Mesothelial cell of epicardium (in vitro differentiated cells): Measurements from ENCODE around the gene EPM2AIP1. TPM values are rescaled to one million over a fixed set of nuclear protein-coding genes. Genes with fewer than 3 reads are reported as not detected.
"Not testable (repeated sequence)": the region's sequence is repeated elsewhere in the genome, so short reads cannot be mapped to it uniquely, and the experiment has no call there.

Experiments used
- DNase-seq, 2 experiments: peaks; one replicate each; pipeline ENCODE4 v3.0.0; 2021; ENCODE audit warnings: low spot score in 2 of 2; ENCODE audit not compliant: unreplicated experiment in 2 of 2
- H3K27ac Mint-ChIP-seq: 2 replicates; pipeline ENCODE4 v1.8.0; 2021; ENCODE audit warnings: mixed read lengths
- H3K27me3 Mint-ChIP-seq: 2 replicates; pipeline ENCODE4 v1.8.0; 2021; ENCODE audit warnings: low read depth, mixed read lengths
- H3K36me3 Mint-ChIP-seq: 2 replicates; pipeline ENCODE4 v1.8.0; 2021; ENCODE audit warnings: mixed read lengths
- H3K4me1 Mint-ChIP-seq: 2 replicates; pipeline ENCODE4 v1.8.0; 2021; ENCODE audit warnings: mixed read lengths
- H3K4me3 Mint-ChIP-seq: 2 replicates; pipeline ENCODE4 v1.8.0; 2021; ENCODE audit warnings: mild to moderate bottlenecking, moderate library complexity, mixed read lengths
- H3K9me3 Mint-ChIP-seq: 2 replicates; pipeline ENCODE4 v1.8.0; 2021; ENCODE audit warnings: mixed read lengths
- CTCF ChIP-seq: fragments of 200-600 bp; sonication (generic); IDR thresholded peaks from one replicate; pipeline ENCODE4 v1.5.0; 2021; ENCODE audit warnings: antibody characterized with exemption; ENCODE audit not compliant: unreplicated experiment
- total RNA-seq: library from RNA; stranded (reverse); gene quantifications from 3 replicates; pipeline ENCODE4 v1.2.1, GENCODE V29; 2021

The EPM2AIP1 gene
- 37.3 to 40.2 TPM (median 39.4 TPM) in 3 replicates for total RNA-seq

GRCh38 chr3:36992806-36993325, at the start of gene EPM2AIP1:
TSS of gene EPM2AIP1 (minus strand) at chr3:36993131. CDS start at chr3:36993077, 54 bp downstream.
- peak; percentile 64 to 85 for DNase-seq
- no peak within 1 kb of the TSS for H3K4me3 Mint-ChIP-seq
- no peaks in the 10 kb centered on the region for H3K27me3 Mint-ChIP-seq
- TF ChIP-seq CTCF = no peak
- no peaks in the 10 kb centered on the region for H3K9me3 Mint-ChIP-seq
- peaks cover 36% of the 10 kb centered on the region for H3K4me1 Mint-ChIP-seq
- H3K36me3 Mint-ChIP-seq = peaks cover 20% of the 10 kb centered on the region
- H3K27ac Mint-ChIP-seq = no peak within 1 kb of the TSS

GRCh38 chr3:37042712-37043111, 49.8 kb upstream of the EPM2AIP1 start:
- peaks cover 17% of the 10 kb centered on the region for H3K4me1 Mint-ChIP-seq
- H3K4me3 Mint-ChIP-seq, H3K9me3 Mint-ChIP-seq, H3K27me3 Mint-ChIP-seq, H3K27ac Mint-ChIP-seq, DNase-seq: not testable (repeated sequence)
- peaks cover 56% of the 10 kb centered on the region for H3K36me3 Mint-ChIP-seq

- H3K4me1 Mint-ChIP-seq = peaks cover 17% of the 10 kb centered on the region
- H3K4me3 Mint-ChIP-seq = no peak overlapping the region
- no peak for TF ChIP-seq CTCF
- DNase-seq = no peak
- peaks cover 54% of the 10 kb centered on the region for H3K36me3 Mint-ChIP-seq
- no peaks in the 10 kb centered on the region for H3K27me3 Mint-ChIP-seq
- no peak overlapping the region for H3K27ac Mint-ChIP-seq
- peaks cover 15% of the 10 kb centered on the region for H3K9me3 Mint-ChIP-seq
These were observed 48.7 kb upstream of the EPM2AIP1 start for GRCh38 chr3:37041546-37042195.

GRCh38 chr3:37040231-37040630, 47.3 kb upstream of the EPM2AIP1 start:
- Mint-ChIP-seq H3K9me3 (peaks cover 19% of the 10 kb centered on the region), H3K4me1 (peaks cover 17% of the 10 kb centered on the region), H3K36me3 (peaks cover 62% of the 10 kb centered on the region), H3K4me3 (no peak overlapping the region), H3K27ac (no peak overlapping the region), H3K27me3 (no peaks in the 10 kb centered on the region)
- DNase-seq = no peak
- TF ChIP-seq CTCF = no peak

GRCh38 chr3:37039161-37039846, 46.4 kb upstream of the EPM2AIP1 start:
- TF ChIP-seq CTCF = no peak
- H3K27me3 Mint-ChIP-seq = no peaks in the 10 kb centered on the region
- no peak overlapping the region for H3K4me3 Mint-ChIP-seq
- H3K36me3 Mint-ChIP-seq = peaks cover 62% of the 10 kb centered on the region
- H3K27ac Mint-ChIP-seq = peak overlapping the region; percentile 39
- no peak for DNase-seq
- peaks cover 17% of the 10 kb centered on the region for H3K4me1 Mint-ChIP-seq
- peaks cover 26% of the 10 kb centered on the region for H3K9me3 Mint-ChIP-seq

GRCh38 chr3:37037352-37037751, 44.4 kb upstream of the EPM2AIP1 start:
- H3K4me3 Mint-ChIP-seq = no peak overlapping the region
- H3K9me3 Mint-ChIP-seq = peaks cover 30% of the 10 kb centered on the region
- no peak for DNase-seq
- no peaks in the 10 kb centered on the region for H3K27me3 Mint-ChIP-seq
- H3K27ac Mint-ChIP-seq = no peak overlapping the region
- TF ChIP-seq CTCF = no peak
- peaks cover 17% of the 10 kb centered on the region for H3K4me1 Mint-ChIP-seq
- peaks cover 66% of the 10 kb centered on the region for H3K36me3 Mint-ChIP-seq
